GM23248 (cell line): ENCODE data around the gene SLC44A3.

Source experiments
- EZH2 ChIP-seq: fragments of 200-600 bp; sonication (generic); IDR thresholded peaks from 2 replicates; pipeline ENCODE4 v1.6.1; 2018; ENCODE audit warnings: antibody characterized with exemption, mild to moderate bottlenecking; ENCODE audit not compliant: insufficient read depth, poor library complexity, severe bottlenecking
- EZH2phosphoT487 ChIP-seq: fragments of 200-600 bp; sonication (generic); IDR thresholded peaks from 2 replicates; pipeline ENCODE4 v1.6.1; 2018; ENCODE audit warnings: antibody characterized with exemption, moderate library complexity, mild to moderate bottlenecking, low read depth; ENCODE audit not compliant: insufficient read depth

- TF ChIP-seq EZH2 (no peak), EZH2phosphoT487 (no peak)
These were observed 16.4 kb upstream of the SLC44A3 start for GRCh38 chr1:94803517-94804441.
